HUES64 (cell line): ENCODE data around the gene PFKP. TPM values are rescaled to one million over a fixed set of nuclear protein-coding genes. Genes with fewer than 3 reads are reported as not detected.

Experiments
- H3K27ac ChIP-seq: 2 replicates; pipeline ENCODE4 v1.7.0; 2013; ENCODE audit warnings: low read depth, low read length, inconsistent platforms
- H3K27me3 ChIP-seq: 2 replicates; pipeline ENCODE4 v1.6.1; 2013; ENCODE audit warnings: mild to moderate bottlenecking, low read length; ENCODE audit not compliant: insufficient read depth
- H3K36me3 ChIP-seq: 2 replicates; pipeline ENCODE4 v1.6.1; 2013; ENCODE audit warnings: mild to moderate bottlenecking, low read length; ENCODE audit not compliant: insufficient read depth
- H3K4me1 ChIP-seq: 2 replicates; pipeline ENCODE4 v1.6.1; 2013; ENCODE audit warnings: mild to moderate bottlenecking, low read length, moderate library complexity; ENCODE audit not compliant: insufficient read depth
- H3K4me3 ChIP-seq: 2 replicates; pipeline ENCODE4 v1.5.1; 2013; ENCODE audit warnings: mild to moderate bottlenecking, low read length, moderate library complexity
- H3K9ac ChIP-seq: 2 replicates; pipeline ENCODE4 v1.6.1; 2013; ENCODE audit warnings: mild to moderate bottlenecking, low read depth, low read length
- H3K9me3 ChIP-seq: 2 replicates; pipeline ENCODE4 v1.6.1; 2013; ENCODE audit warnings: low read depth, low read length; ENCODE audit not compliant: insufficient read depth
- WGBS: fragments of 150-250, 120-280 bp; methylation state at CpG from one replicate; pipeline ENCODE4 v1.1.7; 2013; ENCODE audit warnings: missing lambda C conversion rate; 5-methylcytosine and 5-hydroxymethylcytosine counted together
- polyA plus RNA-seq, 2 experiments: library from polyadenylated mRNA; stranded (reverse); fragments of 50-300 nt; gene quantifications; one replicate each; pipeline ENCODE4 v1.2.3, GENCODE V29; 2013

The PFKP gene
- polyA plus RNA-seq (2013, experiment 1 of 2): 50.0 TPM
- polyA plus RNA-seq (2013, experiment 2 of 2): 53.7 TPM

GRCh38 chr10:3067118-3067858, at the start of gene PFKP:
Gene PFKP, plus strand, starts transcription at chr10:3067548. Its CDS starts 48 bp downstream, at chr10:3067596.
- no peak within 1 kb of the TSS for H3K27ac ChIP-seq
- H3K9ac ChIP-seq: peak within 1 kb of the TSS; percentile 79
- H3K4me1 ChIP-seq: peaks cover 4% of the 10 kb centered on the region; the same call in 1 of the 2 replicates
- WGBS: under 1% methylated on average over 79 of the region's 86 CpGs
- peak within 1 kb of the TSS; percentile 84 for H3K4me3 ChIP-seq
- no peaks in the 10 kb centered on the region for H3K9me3 ChIP-seq
- H3K27me3 ChIP-seq: peaks cover 19% of the 10 kb centered on the region
- peaks cover 28% of the 10 kb centered on the region for H3K36me3 ChIP-seq

- WGBS: 95% methylated on average over 4 of the region's 4 CpGs
- H3K9ac ChIP-seq: no peak overlapping the region
- no peaks in the 10 kb centered on the region for H3K4me1 ChIP-seq
- H3K27me3 ChIP-seq: no peaks in the 10 kb centered on the region
- no peaks in the 10 kb centered on the region for H3K36me3 ChIP-seq
- H3K4me3 ChIP-seq: no peak overlapping the region
- no peaks in the 10 kb centered on the region for H3K9me3 ChIP-seq
- no peak overlapping the region for H3K27ac ChIP-seq
Measured at GRCh38 chr10:3018247-3018646, 49.1 kb upstream of the PFKP start.

GRCh38 chr10:3020311-3020710, 47.0 kb upstream of the PFKP start:
- Histone ChIP-seq H3K4me1 (no peaks in the 10 kb centered on the region), H3K36me3 (no peaks in the 10 kb centered on the region), H3K27me3 (no peaks in the 10 kb centered on the region), H3K27ac (no peak overlapping the region), H3K4me3 (no peak overlapping the region), H3K9ac (no peak overlapping the region), H3K9me3 (no peaks in the 10 kb centered on the region)
- 95% methylated on average over 15 of the region's 15 CpGs for WGBS

GRCh38 chr10:3020881-3021280, 46.5 kb upstream of the PFKP start:
- Histone ChIP-seq H3K36me3 (no peaks in the 10 kb centered on the region), H3K9me3 (no peaks in the 10 kb centered on the region), H3K27me3 (no peaks in the 10 kb centered on the region), H3K4me3 (no peak overlapping the region), H3K27ac (no peak overlapping the region), H3K9ac (no peak overlapping the region), H3K4me1 (no peaks in the 10 kb centered on the region)
- WGBS: 95% methylated on average over 19 of the region's 19 CpGs

GRCh38 chr10:3022027-3022426, 45.3 kb upstream of the PFKP start:
- H3K27me3 ChIP-seq: no peaks in the 10 kb centered on the region
- H3K36me3 ChIP-seq: no peaks in the 10 kb centered on the region
- no peak overlapping the region for H3K9ac ChIP-seq
- H3K9me3 ChIP-seq: no peaks in the 10 kb centered on the region
- no peak overlapping the region for H3K27ac ChIP-seq
- no peak overlapping the region for H3K4me3 ChIP-seq
- 85% methylated on average over 3 of the region's 3 CpGs for WGBS
- no peaks in the 10 kb centered on the region for H3K4me1 ChIP-seq

- Histone ChIP-seq H3K36me3 (no peaks in the 10 kb centered on the region), H3K4me1 (no peaks in the 10 kb centered on the region), H3K27me3 (no peaks in the 10 kb centered on the region), H3K27ac (no peak overlapping the region), H3K4me3 (no peak overlapping the region), H3K9me3 (no peaks in the 10 kb centered on the region), H3K9ac (no peak overlapping the region)
- 93% methylated on average over 2 of the region's 2 CpGs for WGBS
Measured at GRCh38 chr10:3023892-3024291, 43.5 kb upstream of the PFKP start.

GRCh38 chr10:3025026-3025683, 42.2 kb upstream of the PFKP start:
- H3K27me3 ChIP-seq: no peaks in the 10 kb centered on the region
- H3K27ac ChIP-seq: no peak overlapping the region
- WGBS: 90% methylated on average over 6 of the region's 6 CpGs
- H3K9ac ChIP-seq: no peak overlapping the region
- no peaks in the 10 kb centered on the region for H3K4me1 ChIP-seq
- H3K9me3 ChIP-seq: no peaks in the 10 kb centered on the region
- H3K36me3 ChIP-seq: no peaks in the 10 kb centered on the region
- no peak overlapping the region for H3K4me3 ChIP-seq

- H3K36me3 ChIP-seq: no peaks in the 10 kb centered on the region
- no peaks in the 10 kb centered on the region for H3K27me3 ChIP-seq
- WGBS: 64% methylated on average over 3 of the region's 3 CpGs
- H3K9ac ChIP-seq: no peak overlapping the region
- no peaks in the 10 kb centered on the region for H3K4me1 ChIP-seq
- no peak overlapping the region for H3K27ac ChIP-seq
- H3K4me3 ChIP-seq: no peak overlapping the region
- H3K9me3 ChIP-seq: no peaks in the 10 kb centered on the region
Measured at GRCh38 chr10:3027866-3028265, 39.5 kb upstream of the PFKP start.

GRCh38 chr10:3028441-3028840, 38.9 kb upstream of the PFKP start:
- H3K9me3 ChIP-seq: no peaks in the 10 kb centered on the region
- WGBS: 94% methylated on average over 11 of the region's 11 CpGs
- no peak overlapping the region for H3K4me3 ChIP-seq
- H3K27me3 ChIP-seq: no peaks in the 10 kb centered on the region
- no peak overlapping the region for H3K9ac ChIP-seq
- H3K36me3 ChIP-seq: no peaks in the 10 kb centered on the region
- no peak overlapping the region for H3K27ac ChIP-seq
- no peaks in the 10 kb centered on the region for H3K4me1 ChIP-seq

GRCh38 chr10:3030765-3031164, 36.6 kb upstream of the PFKP start:
- Histone ChIP-seq H3K4me3 (no peak overlapping the region), H3K27ac (no peak overlapping the region), H3K4me1 (no peaks in the 10 kb centered on the region), H3K36me3 (no peaks in the 10 kb centered on the region), H3K27me3 (no peaks in the 10 kb centered on the region), H3K9me3 (no peaks in the 10 kb centered on the region), H3K9ac (no peak overlapping the region)
- WGBS: 100% methylated on average over 4 of the region's 5 CpGs

GRCh38 chr10:3031490-3031889, 35.9 kb upstream of the PFKP start:
- H3K27ac ChIP-seq: no peak overlapping the region
- no peaks in the 10 kb centered on the region for H3K36me3 ChIP-seq
- H3K9me3 ChIP-seq: no peaks in the 10 kb centered on the region
- H3K9ac ChIP-seq: no peak overlapping the region
- WGBS: 90% methylated on average over 4 of the region's 4 CpGs
- H3K4me3 ChIP-seq: no peak overlapping the region
- H3K27me3 ChIP-seq: no peaks in the 10 kb centered on the region
- no peaks in the 10 kb centered on the region for H3K4me1 ChIP-seq
